ENCODE measurements around the gene SLC22A5. TPM values are rescaled to one million over a fixed set of nuclear protein-coding genes. Genes with fewer than 3 reads are reported as not detected.

Gene SLC22A5
- total and polyA plus RNA-seq, 2 of the 8 experiments (the other 6 are each of a cell fraction or from before 2014, with no cell fraction given): 4.0 to 9.0 TPM

DNA sequence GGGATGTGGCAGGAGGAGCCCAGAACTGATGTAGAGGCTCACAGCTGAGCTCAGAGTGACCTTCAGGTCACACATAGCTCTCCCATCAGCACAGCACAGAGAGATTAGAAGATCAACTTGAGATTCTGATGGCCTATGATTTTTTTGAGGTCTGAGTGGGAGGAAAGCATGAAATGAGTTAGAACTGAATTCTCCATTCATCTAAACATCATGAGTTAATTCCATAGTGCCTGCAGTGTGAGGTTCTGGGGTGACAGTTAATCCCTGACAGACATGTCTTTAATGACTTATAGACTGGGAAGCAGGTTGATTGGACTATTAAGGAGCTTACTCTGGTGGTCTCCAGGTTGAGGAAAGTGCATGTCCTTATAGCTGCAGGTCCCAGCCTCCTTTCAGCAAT, 22.4 kb downstream of the SLC22A5 start (continued):
- TF ChIP-seq CHD2 (IDR thresholded peaks at IDR 0.05; ENCODE audit: low read length) (no peak), SP2 (IDR thresholded peaks at IDR 0.05; ENCODE audit: low read length) (no peak), FOSL1 (IDR thresholded peaks at IDR 0.05; ENCODE audit: insufficient read depth, low read depth, low read length) (no peak), CHD1 (IDR thresholded peaks at IDR 0.05; ENCODE audit: low read depth, low read length) (no peak)

Data from H1 (cell line).